KOPT-K1 (cell line): Measurements from ENCODE around the gene TMEM141.
"Not testable (repeated sequence)": the region's sequence is repeated elsewhere in the genome, so short reads cannot be mapped to it uniquely, and the experiment has no call there.

Experiments used
- H3K27ac ChIP-seq: fragments of 200-600 bp; sonication (generic); 2 replicates; pipeline ENCODE4 v1.5.1; 2016; ENCODE audit warnings: antibody characterized with exemption, mild to moderate bottlenecking, low read depth, low read length; ENCODE audit not compliant: poor library complexity, severe bottlenecking
- H3K36me3 ChIP-seq: fragments of 200-600 bp; sonication (generic); 2 replicates; pipeline ENCODE4 v1.5.1; 2017; ENCODE audit warnings: antibody characterized with exemption, mild to moderate bottlenecking, low read length, moderate library complexity; ENCODE audit not compliant: insufficient read depth
- H3K9me3 ChIP-seq: fragments of 200-600 bp; sonication (generic); 2 replicates; pipeline ENCODE4 v1.5.1; 2017; ENCODE audit warnings: antibody characterized with exemption, low read length, mild to moderate bottlenecking; ENCODE audit not compliant: insufficient read depth, poor library complexity, severe bottlenecking

TMEM141 gene

GRCh38 chr9:136825295-136826187 lies 34.4 kb downstream of the TMEM141 start:
- no peaks in the 10 kb centered on the region for H3K9me3 ChIP-seq
- peaks cover 72% of the 10 kb centered on the region for H3K36me3 ChIP-seq
- no peak overlapping the region for H3K27ac ChIP-seq

- Histone ChIP-seq H3K27ac (no peak overlapping the region), H3K9me3 (no peaks in the 10 kb centered on the region), H3K36me3 (peaks cover 75% of the 10 kb centered on the region)
These were observed 35.0 kb downstream of the TMEM141 start for GRCh38 chr9:136826188-136826541.

GRCh38 chr9:136826703-136827582 lies 35.8 kb downstream of the TMEM141 start:
- Histone ChIP-seq H3K9me3 (no peaks in the 10 kb centered on the region), H3K27ac (no peak overlapping the region), H3K36me3 (peaks cover 83% of the 10 kb centered on the region)

GRCh38 chr9:136827794-136828473 lies 36.8 kb downstream of the TMEM141 start:
- H3K36me3 ChIP-seq = peaks cover 89% of the 10 kb centered on the region
- H3K9me3 ChIP-seq = no peaks in the 10 kb centered on the region
- no peak overlapping the region for H3K27ac ChIP-seq

- Histone ChIP-seq H3K9me3 (no peaks in the 10 kb centered on the region), H3K36me3 (peaks cover 88% of the 10 kb centered on the region), H3K27ac (no peak overlapping the region)
These were observed 37.5 kb downstream of the TMEM141 start for GRCh38 chr9:136828474-136829140.

- Histone ChIP-seq H3K9me3 (no peaks in the 10 kb centered on the region), H3K27ac (no peak overlapping the region), H3K36me3 (peaks cover 80% of the 10 kb centered on the region)
These were observed 38.3 kb downstream of the TMEM141 start for GRCh38 chr9:136829412-136829811.

GRCh38 chr9:136829981-136830885 lies 39.1 kb downstream of the TMEM141 start:
- Histone ChIP-seq H3K9me3 (no peaks in the 10 kb centered on the region), H3K36me3 (peaks cover 72% of the 10 kb centered on the region), H3K27ac (no peak overlapping the region)

- Histone ChIP-seq H3K9me3 (no peaks in the 10 kb centered on the region), H3K27ac (no peak overlapping the region), H3K36me3 (peaks cover 63% of the 10 kb centered on the region)
These were observed 40.0 kb downstream of the TMEM141 start for GRCh38 chr9:136831002-136831719.

- Histone ChIP-seq H3K27ac (no peak overlapping the region), H3K36me3 (peaks cover 57% of the 10 kb centered on the region), H3K9me3 (no peaks in the 10 kb centered on the region)
These were observed 40.6 kb downstream of the TMEM141 start for GRCh38 chr9:136831720-136832104.

- no peaks in the 10 kb centered on the region for H3K9me3 ChIP-seq
- peaks cover 50% of the 10 kb centered on the region for H3K36me3 ChIP-seq
- no peak overlapping the region for H3K27ac ChIP-seq
These were observed 41.4 kb downstream of the TMEM141 start for GRCh38 chr9:136832581-136832980.

GRCh38 chr9:136833381-136834048 lies 42.4 kb downstream of the TMEM141 start:
- H3K36me3 ChIP-seq = peaks cover 41% of the 10 kb centered on the region
- not testable (repeated sequence) for H3K9me3 ChIP-seq, H3K27ac ChIP-seq

- Histone ChIP-seq H3K27ac (no peak overlapping the region), H3K9me3 (no peaks in the 10 kb centered on the region), H3K36me3 (peaks cover 41% of the 10 kb centered on the region)
These were observed 44.2 kb downstream of the TMEM141 start for GRCh38 chr9:136835162-136835931.
